OCI-LY7 (cell line): ENCODE measurements around the gene LSR. TPM values are rescaled to one million over a fixed set of nuclear protein-coding genes. Genes with fewer than 3 reads are reported as not detected.

Experiments used
- BruUV-seq: library from RNA; stranded (reverse); fragments of 400-500 nt; replicated peaks from 2 replicates; lab custom pipeline; 2021; lab: Mats Ljungman, UMichigan
- CTCF ChIA-PET: fragments of 300-600 bp; sonication (Branson Sonifier 250); formaldehyde crosslinking; loops from one replicate; lab custom pipeline; 2022; ENCODE audit warnings: antibody characterized with exemption; ENCODE audit not compliant: unreplicated experiment; lab: Charles Lee
- POLR2A ChIA-PET: fragments of 300-600 bp; sonication (Branson Sonifier 250); formaldehyde crosslinking; loops from one replicate; lab custom pipeline; 2022; ENCODE audit warnings: antibody characterized with exemption; lab: Charles Lee
- DNase-seq: peaks from one replicate; pipeline ENCODE4 v3.0.0-alpha.2; 2015; ENCODE audit warnings: low spot score
- H2AFZ ChIP-seq: fragments of 200-600 bp; sonication (generic), shearing (Covaris generic); 2 replicates; pipeline ENCODE4 v1.6.1; 2014; ENCODE audit warnings: mild to moderate bottlenecking, antibody characterized with exemption, low read length, moderate library complexity
- H3K27ac ChIP-seq: fragments of 200-600 bp; sonication (generic); 2 replicates; pipeline ENCODE4 v1.5.1; 2014; ENCODE audit warnings: mixed run types, low read depth, mild to moderate bottlenecking, moderate library complexity, low read length, inconsistent platforms; ENCODE audit not compliant: poor library complexity, severe bottlenecking
- H3K36me3 ChIP-seq: fragments of 200-600 bp; sonication (generic); 2 replicates; pipeline ENCODE4 v1.6.1; 2014; ENCODE audit warnings: mild to moderate bottlenecking, antibody characterized with exemption, low read length, moderate library complexity, mixed read lengths; ENCODE audit not compliant: insufficient read depth
- H3K4me1 ChIP-seq: fragments of 200-600 bp; sonication (generic); 2 replicates; pipeline ENCODE4 v1.5.1; 2014; ENCODE audit warnings: mild to moderate bottlenecking, low read length; ENCODE audit not compliant: insufficient read depth, poor library complexity, severe bottlenecking
- H3K4me2 ChIP-seq: fragments of 200-600 bp; sonication (generic); 2 replicates; pipeline ENCODE4 v1.6.1; 2014; ENCODE audit warnings: mild to moderate bottlenecking, low read length
- H3K4me3 ChIP-seq: fragments of 200-600 bp; sonication (generic); 2 replicates; pipeline ENCODE4 v1.5.1; 2014; ENCODE audit warnings: mild to moderate bottlenecking, low read depth, low read length; ENCODE audit not compliant: poor library complexity, severe bottlenecking
- H3K79me2 ChIP-seq: fragments of 200-600 bp; sonication (generic); 2 replicates; pipeline ENCODE4 v1.6.1; 2016; ENCODE audit warnings: low read depth, mild to moderate bottlenecking, low read length, moderate library complexity, mixed read lengths; ENCODE audit not compliant: insufficient read depth
- H3K9me2 ChIP-seq: fragments of 200-600 bp; sonication (generic); 2 replicates; pipeline ENCODE4 v1.6.1; 2016; ENCODE audit warnings: mild to moderate bottlenecking, low read length, mixed read lengths; ENCODE audit not compliant: insufficient read depth
- H3K9me3 ChIP-seq: fragments of 200-600 bp; sonication (generic); 2 replicates; pipeline ENCODE4 v1.6.1; 2014; ENCODE audit warnings: mild to moderate bottlenecking, mixed run types, low read length, mixed read lengths
- H4K20me1 ChIP-seq: fragments of 200-600 bp; sonication (generic); 2 replicates; pipeline ENCODE4 v1.6.1; 2014; ENCODE audit warnings: mild to moderate bottlenecking, antibody characterized with exemption, low read length, moderate library complexity, mixed read lengths; ENCODE audit not compliant: insufficient read depth
- EZH2phosphoT487 ChIP-seq: fragments of 200-600 bp; sonication (generic); IDR thresholded peaks from 2 replicates; pipeline ENCODE4 v1.6.1; 2018; ENCODE audit warnings: low read depth, borderline replicate concordance, mild to moderate bottlenecking, mixed run types, antibody characterized with exemption, low read length, moderate library complexity, mixed read lengths
- intact Hi-C: fragments of 100-400 bp; cut with micrococcal nuclease; formaldehyde crosslinking; loops from one replicate; pipeline ENCODE4 v1.10.0; 2022; ENCODE audit not compliant: unreplicated experiment
- total RNA-seq, 2 experiments: library from RNA; depleted of rRNA in 1 of 2; stranded (reverse); fragments of >200 nt in 1 of 2; shearing (Covaris generic) in 1 of 2; gene quantifications; 2 replicates each; pipeline ENCODE4 v1.2.3, GENCODE V29; 2014 to 2022
- TF ChIP-seq, protein P1 (sequence below): fragments of 200-600 bp; sonication (generic); conservative IDR thresholded peaks from 2 replicates; pipeline ENCODE4 v1.5.1; 2014; ENCODE audit warnings: mild to moderate bottlenecking, antibody characterized with exemption, low read length, moderate library complexity, mixed read lengths

LSR gene
- total RNA-seq, 2 experiments from 2014 or later = 15.0 to 33.6 TPM

DNA sequence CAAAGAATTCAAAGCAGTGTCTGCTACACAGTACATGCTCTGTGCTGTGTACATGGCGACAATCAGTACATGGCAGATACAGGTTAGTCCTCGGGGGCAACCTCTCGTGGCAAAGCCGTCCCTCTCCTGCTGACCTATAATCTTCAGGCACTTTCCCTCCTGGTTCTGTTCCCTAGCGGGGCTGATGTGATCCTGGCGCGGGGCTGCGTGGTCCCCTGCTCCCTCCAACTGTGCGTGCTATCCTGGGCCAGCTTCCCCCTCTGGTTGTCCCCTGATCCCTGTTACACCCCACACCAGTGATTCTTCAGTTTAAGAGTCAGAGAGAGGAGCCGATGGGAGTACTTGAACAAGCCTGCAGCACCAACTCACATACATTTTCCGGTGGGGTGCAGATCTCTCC is 55.2 kb downstream of the LSR start:
- no TSS peak for BruUV-seq
- H3K27ac ChIP-seq = no peak overlapping the region
- peaks cover 67% of the 10 kb centered on the region for H3K4me1 ChIP-seq
- no peaks in the 10 kb centered on the region for H3K9me3 ChIP-seq
- H3K4me2 ChIP-seq = 0 out of 2 replicates have a peak overlapping the region, but pooled peaks have one; percentile 1
- DNase-seq = no peak
- ChIA-PET POLR2A (interaction anchor here (0.9 kb wide), 1 partner anchor 8 kb away, joined by 3 read pairs; no protein-coding TSS in a partner anchor), CTCF (no interaction called here)
- no peak overlapping the region for H2AFZ ChIP-seq
- no peaks in the 10 kb centered on the region for H4K20me1 ChIP-seq
- H3K4me3 ChIP-seq = no peak overlapping the region
- intact Hi-C loops = no loop called here
- TF ChIP-seq, protein P1, sequence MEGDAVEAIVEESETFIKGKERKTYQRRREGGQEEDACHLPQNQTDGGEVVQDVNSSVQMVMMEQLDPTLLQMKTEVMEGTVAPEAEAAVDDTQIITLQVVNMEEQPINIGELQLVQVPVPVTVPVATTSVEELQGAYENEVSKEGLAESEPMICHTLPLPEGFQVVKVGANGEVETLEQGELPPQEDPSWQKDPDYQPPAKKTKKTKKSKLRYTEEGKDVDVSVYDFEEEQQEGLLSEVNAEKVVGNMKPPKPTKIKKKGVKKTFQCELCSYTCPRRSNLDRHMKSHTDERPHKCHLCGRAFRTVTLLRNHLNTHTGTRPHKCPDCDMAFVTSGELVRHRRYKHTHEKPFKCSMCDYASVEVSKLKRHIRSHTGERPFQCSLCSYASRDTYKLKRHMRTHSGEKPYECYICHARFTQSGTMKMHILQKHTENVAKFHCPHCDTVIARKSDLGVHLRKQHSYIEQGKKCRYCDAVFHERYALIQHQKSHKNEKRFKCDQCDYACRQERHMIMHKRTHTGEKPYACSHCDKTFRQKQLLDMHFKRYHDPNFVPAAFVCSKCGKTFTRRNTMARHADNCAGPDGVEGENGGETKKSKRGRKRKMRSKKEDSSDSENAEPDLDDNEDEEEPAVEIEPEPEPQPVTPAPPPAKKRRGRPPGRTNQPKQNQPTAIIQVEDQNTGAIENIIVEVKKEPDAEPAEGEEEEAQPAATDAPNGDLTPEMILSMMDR = no peak
- no peak for TF ChIP-seq EZH2phosphoT487
- no peaks in the 10 kb centered on the region for H3K79me2 ChIP-seq
- no peaks in the 10 kb centered on the region for H3K9me2 ChIP-seq
- H3K36me3 ChIP-seq = no peaks in the 10 kb centered on the region

DNA sequence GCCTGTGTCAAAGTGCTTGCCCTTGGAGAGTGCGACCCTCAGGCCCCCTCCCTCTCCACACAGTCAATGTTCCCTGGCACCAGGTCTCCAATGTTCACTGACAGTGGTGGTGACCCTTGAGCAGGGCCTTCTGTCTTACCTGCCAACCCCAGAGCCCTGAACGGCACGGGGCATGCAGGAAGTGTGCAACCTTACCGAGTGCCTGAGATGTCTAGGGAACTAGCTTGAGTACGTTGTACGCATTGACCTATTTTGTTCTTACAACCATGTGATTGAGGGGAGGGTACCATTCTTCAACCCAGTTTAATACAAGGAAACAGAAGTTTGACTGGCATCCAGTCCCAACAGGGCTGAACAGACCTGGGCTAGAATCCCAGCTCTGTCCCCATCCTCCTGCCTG is 56.4 kb downstream of the LSR start:
- no TSS peak for BruUV-seq
- no peaks in the 10 kb centered on the region for H3K36me3 ChIP-seq
- no peaks in the 10 kb centered on the region for H4K20me1 ChIP-seq
- peak overlapping the region; percentile 19 for H3K27ac ChIP-seq
- H3K4me2 ChIP-seq = peak overlapping the region; percentile 39
- no peak overlapping the region; the same call in 1 of the 2 replicates for H2AFZ ChIP-seq
- no peak overlapping the region for H3K4me3 ChIP-seq
- DNase-seq = no peak
- H3K9me2 ChIP-seq = no peaks in the 10 kb centered on the region
- intact Hi-C loops = no loop called here
- no peak for TF ChIP-seq EZH2phosphoT487
- TF ChIP-seq, protein P1 = no peak
- no peaks in the 10 kb centered on the region for H3K79me2 ChIP-seq
- ChIA-PET POLR2A (interaction anchor here (0.6 to 1.5 kb wide), 5 partner anchors 10 to 22 kb away, joined by 3 to 7 read pairs (median 4); no protein-coding TSS in a partner anchor), CTCF (interaction anchor here (0.5 kb wide), 1 partner anchor 9 kb away, joined by 3 read pairs; no protein-coding TSS in a partner anchor)
- peaks cover 70% of the 10 kb centered on the region for H3K4me1 ChIP-seq
- no peaks in the 10 kb centered on the region for H3K9me3 ChIP-seq
